Activated T-helper 1 cell treated with anti-CD3 and anti-CD28 coated beads, Interleukin-12 subunit alpha, Interleukin-12 subunit beta, Interleukin-2, Interleukin-4 antibody, amounts not matched to agents 30 ng/mL and 10 ng/mL and 1 ng/mL, durations not matched to agents 14 hours and 24 hours and 36 hours (primary cell): Measurements from ENCODE around the gene MAP2K4. TPM values are rescaled to one million over a fixed set of nuclear protein-coding genes. Genes with fewer than 3 reads are reported as not detected.

Source experiments
- DNase-seq: peaks from one replicate; pipeline ENCODE4 v3.0.0; 2021; ENCODE audit warnings: low spot score
- H3K27ac Mint-ChIP-seq: one replicate; pipeline ENCODE4 v1.8.0; 2021; ENCODE audit warnings: mild to moderate bottlenecking, mixed read lengths
- H3K27me3 Mint-ChIP-seq: one replicate; pipeline ENCODE4 v1.8.0; 2022; ENCODE audit warnings: mild to moderate bottlenecking, moderate library complexity, mixed read lengths; ENCODE audit not compliant: insufficient read depth
- H3K36me3 Mint-ChIP-seq: one replicate; pipeline ENCODE4 v1.8.0; 2021; ENCODE audit warnings: low read depth, mixed read lengths
- H3K4me1 Mint-ChIP-seq: one replicate; pipeline ENCODE4 v1.8.0; 2021; ENCODE audit warnings: low read depth, mixed read lengths
- H3K4me3 Mint-ChIP-seq: one replicate; pipeline ENCODE4 v1.8.0; 2021; ENCODE audit warnings: mild to moderate bottlenecking, moderate library complexity, mixed read lengths
- H3K9me3 Mint-ChIP-seq: one replicate; pipeline ENCODE4 v1.8.0; 2021; ENCODE audit warnings: mixed read lengths
- intact Hi-C: fragments of 100-400 bp; cut with micrococcal nuclease; formaldehyde crosslinking; loops from one replicate; pipeline ENCODE4 v1.15.1; 2024
- total RNA-seq: library from RNA; stranded (reverse); gene quantifications from 2 replicates; pipeline ENCODE4 v1.2.3, GENCODE V29; 2022

The MAP2K4 gene
- total RNA-seq, 1 donor from 2014 or later: 34.7 TPM

- Mint-ChIP-seq H3K36me3 (no peaks in the 10 kb centered on the region), H3K27me3 (no peaks in the 10 kb centered on the region), H3K4me3 (no peak overlapping the region), H3K4me1 (peaks cover 9% of the 10 kb centered on the region), H3K27ac (no peak overlapping the region), H3K9me3 (no peaks in the 10 kb centered on the region)
- no peak for DNase-seq
- intact Hi-C loops: no loop called here
These were observed 27.2 kb downstream of the MAP2K4 start for GRCh38 chr17:12047681-12048376.

- peaks cover 16% of the 10 kb centered on the region for H3K4me1 Mint-ChIP-seq
- no peak overlapping the region for H3K27ac Mint-ChIP-seq
These were observed 28.3 kb downstream of the MAP2K4 start for GRCh38 chr17:12048843-12049473.

GRCh38 chr17:12050646-12051225 is 30.1 kb downstream of the MAP2K4 start:
- Mint-ChIP-seq H3K4me3 (no peak overlapping the region), H3K27me3 (no peaks in the 10 kb centered on the region), H3K36me3 (peaks cover 3% of the 10 kb centered on the region), H3K27ac (no peak overlapping the region), H3K4me1 (peaks cover 23% of the 10 kb centered on the region), H3K9me3 (no peaks in the 10 kb centered on the region)
- no peak for DNase-seq
- intact Hi-C loops: no loop called here

More at GRCh38 chr17:12048843-12049473, 28.3 kb downstream of the MAP2K4 start:
- no peak for DNase-seq
- Mint-ChIP-seq H3K4me3 (no peak overlapping the region), H3K36me3 (no peaks in the 10 kb centered on the region), H3K27me3 (no peaks in the 10 kb centered on the region), H3K9me3 (no peaks in the 10 kb centered on the region)
- intact Hi-C loops: no loop called here

- intact Hi-C loops: no loop called here
- Mint-ChIP-seq H3K36me3 (peaks cover 12% of the 10 kb centered on the region), H3K9me3 (no peaks in the 10 kb centered on the region), H3K4me3 (peak overlapping the region; percentile 38), H3K27ac (no peak overlapping the region), H3K4me1 (peaks cover 42% of the 10 kb centered on the region), H3K27me3 (no peaks in the 10 kb centered on the region)
- no peak for DNase-seq
These were observed 32.9 kb downstream of the MAP2K4 start for GRCh38 chr17:12053552-12053951.

- H3K27ac Mint-ChIP-seq: no peak overlapping the region
- DNase-seq: no peak
- no peaks in the 10 kb centered on the region for H3K27me3 Mint-ChIP-seq
- intact Hi-C loops: no loop called here
- peaks cover 19% of the 10 kb centered on the region for H3K36me3 Mint-ChIP-seq
- no peak overlapping the region for H3K4me3 Mint-ChIP-seq
- peaks cover 42% of the 10 kb centered on the region for H3K4me1 Mint-ChIP-seq
- H3K9me3 Mint-ChIP-seq: no peaks in the 10 kb centered on the region
These were observed 35.2 kb downstream of the MAP2K4 start for GRCh38 chr17:12055889-12056288.

GRCh38 chr17:12057520-12057919 is 36.8 kb downstream of the MAP2K4 start:
- Mint-ChIP-seq H3K9me3 (no peaks in the 10 kb centered on the region), H3K36me3 (peaks cover 24% of the 10 kb centered on the region), H3K4me3 (no peak overlapping the region), H3K27me3 (no peaks in the 10 kb centered on the region), H3K4me1 (peaks cover 40% of the 10 kb centered on the region), H3K27ac (no peak overlapping the region)
- intact Hi-C loops: no loop called here
- DNase-seq: no peak

- Mint-ChIP-seq H3K4me1 (peaks cover 34% of the 10 kb centered on the region), H3K4me3 (no peak overlapping the region), H3K9me3 (no peaks in the 10 kb centered on the region), H3K27ac (no peak overlapping the region), H3K27me3 (no peaks in the 10 kb centered on the region), H3K36me3 (peaks cover 24% of the 10 kb centered on the region)
- intact Hi-C loops: no loop called here
- DNase-seq: no peak
These were observed 37.9 kb downstream of the MAP2K4 start for GRCh38 chr17:12058535-12058934.

GRCh38 chr17:12062249-12062648 is 41.6 kb downstream of the MAP2K4 start:
- intact Hi-C loops: no loop called here
- H3K27me3 Mint-ChIP-seq: no peaks in the 10 kb centered on the region
- H3K4me3 Mint-ChIP-seq: no peak overlapping the region
- H3K4me1 Mint-ChIP-seq: peaks cover 4% of the 10 kb centered on the region
- H3K9me3 Mint-ChIP-seq: no peaks in the 10 kb centered on the region
- H3K27ac Mint-ChIP-seq: no peak overlapping the region
- peaks cover 23% of the 10 kb centered on the region for H3K36me3 Mint-ChIP-seq
- no peak for DNase-seq

- intact Hi-C loops: no loop called here
- no peaks in the 10 kb centered on the region for H3K9me3 Mint-ChIP-seq
- no peak overlapping the region for H3K27ac Mint-ChIP-seq
- DNase-seq: no peak
- H3K27me3 Mint-ChIP-seq: no peaks in the 10 kb centered on the region
- H3K4me3 Mint-ChIP-seq: no peak overlapping the region
- peaks cover 16% of the 10 kb centered on the region for H3K36me3 Mint-ChIP-seq
- no peaks in the 10 kb centered on the region for H3K4me1 Mint-ChIP-seq
These were observed 43.7 kb downstream of the MAP2K4 start for GRCh38 chr17:12064395-12064794.

- no peaks in the 10 kb centered on the region for H3K9me3 Mint-ChIP-seq
- no peak overlapping the region for H3K27ac Mint-ChIP-seq
- no peaks in the 10 kb centered on the region for H3K27me3 Mint-ChIP-seq
- H3K36me3 Mint-ChIP-seq: peaks cover 8% of the 10 kb centered on the region
- no peak for DNase-seq
- no peaks in the 10 kb centered on the region for H3K4me1 Mint-ChIP-seq
- no peak overlapping the region for H3K4me3 Mint-ChIP-seq
- intact Hi-C loops: no loop called here
These were observed 46.8 kb downstream of the MAP2K4 start for GRCh38 chr17:12067485-12067884.

DNA sequence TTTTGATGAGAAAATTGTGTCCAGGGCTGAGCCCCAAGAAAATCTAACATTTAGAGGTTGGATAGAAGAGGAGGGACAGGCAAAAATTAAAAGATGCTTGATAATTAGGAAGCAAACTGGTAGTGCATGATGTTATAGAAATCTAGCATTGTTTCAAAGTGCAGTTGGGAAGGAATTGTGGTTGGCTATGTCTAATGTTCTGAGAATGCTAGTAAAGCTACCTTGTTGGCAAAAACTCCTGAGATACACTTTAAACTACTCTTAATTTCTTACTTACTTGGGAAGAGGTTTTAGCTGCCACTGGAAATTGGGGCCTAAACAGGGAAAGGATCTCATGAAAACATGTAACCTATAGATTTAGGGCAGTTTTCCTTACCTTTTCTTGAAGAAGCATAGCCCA is 48.3 kb downstream of the MAP2K4 start:
- H3K27me3 Mint-ChIP-seq: no peaks in the 10 kb centered on the region
- intact Hi-C loops: no loop called here
- no peaks in the 10 kb centered on the region for H3K9me3 Mint-ChIP-seq

GRCh38 chr17:12070561-12070960 is 49.9 kb downstream of the MAP2K4 start:
- no peak overlapping the region for H3K27ac Mint-ChIP-seq
- intact Hi-C loops: no loop called here
- no peaks in the 10 kb centered on the region for H3K9me3 Mint-ChIP-seq
- peaks cover 17% of the 10 kb centered on the region for H3K36me3 Mint-ChIP-seq
- no peaks in the 10 kb centered on the region for H3K27me3 Mint-ChIP-seq
- no peak for DNase-seq
- H3K4me1 Mint-ChIP-seq: no peaks in the 10 kb centered on the region
- no peak overlapping the region for H3K4me3 Mint-ChIP-seq

More for the DNA sequence above, 48.3 kb downstream of the MAP2K4 start:
- no peak overlapping the region for H3K27ac Mint-ChIP-seq
- H3K4me1 Mint-ChIP-seq: no peaks in the 10 kb centered on the region
- H3K36me3 Mint-ChIP-seq: peaks cover 13% of the 10 kb centered on the region
- no peak overlapping the region for H3K4me3 Mint-ChIP-seq
- no peak for DNase-seq

DNA sequence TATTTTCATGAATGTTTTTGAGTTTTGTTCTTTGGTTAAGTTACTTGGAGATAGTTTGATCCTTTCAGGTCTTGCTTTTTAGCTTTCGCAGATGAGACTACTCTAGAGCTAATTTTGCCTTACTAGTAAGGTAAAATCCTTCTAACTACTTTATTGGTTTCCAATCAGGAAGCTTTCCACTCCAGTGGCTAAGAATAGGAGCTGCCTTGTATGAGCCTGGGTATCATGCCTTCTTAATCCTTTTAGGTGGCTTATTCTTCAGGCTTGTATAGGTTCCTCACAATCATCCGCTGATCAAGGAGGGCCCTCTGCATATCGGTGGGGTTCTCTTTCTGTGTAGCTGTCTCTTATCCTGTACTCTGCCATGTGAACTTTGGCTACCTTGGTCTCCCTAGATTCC is 53.7 kb downstream of the MAP2K4 start:
- intact Hi-C loops: no loop called here
- Mint-ChIP-seq H3K27ac (no peak overlapping the region), H3K27me3 (no peaks in the 10 kb centered on the region)

More for the DNA sequence above, 53.7 kb downstream of the MAP2K4 start:
- H3K9me3 Mint-ChIP-seq: peaks cover 3% of the 10 kb centered on the region
- no peak overlapping the region for H3K4me3 Mint-ChIP-seq
- H3K4me1 Mint-ChIP-seq: peaks cover 12% of the 10 kb centered on the region
- DNase-seq: no peak
- peaks cover 27% of the 10 kb centered on the region for H3K36me3 Mint-ChIP-seq
